Stimulated activated naive B cell treated with anti-CD40 and anti-IgM and Interleukin-4, amounts not matched to agents 10 μg/mL and 1 μg/mL and 100 μg/mL, for 72 hours (primary cell): ENCODE measurements around the gene NFIX.

Experiments used
- ATAC-seq, 2 donors: fragments of 150-1000 bp; cut with Tn5 transposase; replicated peaks; 2 replicates each; pipeline ENCODE4 v1.10.0; 2021; ENCODE audit warnings: moderate library complexity in 1 of 2
- DNase-seq: peaks from one replicate; pipeline ENCODE4 v3.0.0; 2021
- H3K27ac Mint-ChIP-seq: one replicate; pipeline ENCODE4 v1.8.0; 2022; ENCODE audit warnings: mild to moderate bottlenecking, mixed read lengths
- H3K27me3 Mint-ChIP-seq, 2 donors: one replicate each; pipeline ENCODE4 v1.8.0; 2022; ENCODE audit warnings: mixed read lengths in 2 of 2
- H3K36me3 Mint-ChIP-seq, 2 donors: one replicate each; pipeline ENCODE4 v1.8.0; 2022; ENCODE audit warnings: mixed read lengths in 2 of 2, mild to moderate bottlenecking in 1 of 2
- H3K4me1 Mint-ChIP-seq, 2 donors: one replicate each; pipeline ENCODE4 v1.8.0; 2022; ENCODE audit warnings: mixed read lengths in 2 of 2, mild to moderate bottlenecking in 1 of 2
- H3K4me3 Mint-ChIP-seq, 2 donors: one replicate each; pipeline ENCODE4 v1.8.0; 2022; ENCODE audit warnings: mild to moderate bottlenecking in 2 of 2, mixed read lengths in 2 of 2, moderate library complexity in 1 of 2
- H3K9me3 Mint-ChIP-seq, 2 donors: one replicate each; pipeline ENCODE4 v1.8.0; 2022; ENCODE audit warnings: mixed read lengths in 2 of 2, mild to moderate bottlenecking in 1 of 2

NFIX gene

GRCh38 chr19:13093407-13094105 is 98.3 kb downstream of the NFIX start:
- peak; percentile 68 to 74 for ATAC-seq

GRCh38 chr19:13094106-13094504 is 98.8 kb downstream of the NFIX start:
- Mint-ChIP-seq H3K9me3 (no peaks in the 10 kb centered on the region), H3K27me3 (no peaks in the 10 kb centered on the region), H3K4me1 (peaks cover 36 to 47% of the 10 kb centered on the region in 2 donors), H3K36me3 (peaks cover 3 to 6% of the 10 kb centered on the region in 2 donors), H3K27ac (peak overlapping the region; percentile 93), H3K4me3 (peak overlapping the region; percentile 80 to 87)
- ATAC-seq (peak in 1 of 2 donors; percentile 1), DNase-seq (no peak)

More at GRCh38 chr19:13093407-13094105, 98.3 kb downstream of the NFIX start:
- no peaks in the 10 kb centered on the region for H3K27me3 Mint-ChIP-seq
- H3K4me3 Mint-ChIP-seq: peak overlapping the region in 1 of 2 donors; percentile 87
- peaks cover 33 to 42% of the 10 kb centered on the region in 2 donors for H3K4me1 Mint-ChIP-seq
- H3K36me3 Mint-ChIP-seq: peaks cover 2 to 3% of the 10 kb centered on the region in 2 donors
- H3K27ac Mint-ChIP-seq: peak overlapping the region; percentile 47
- H3K9me3 Mint-ChIP-seq: no peaks in the 10 kb centered on the region
- DNase-seq: peak; percentile 74

GRCh38 chr19:13094771-13095392 is 99.6 kb downstream of the NFIX start:
- DNase-seq: peak; percentile 69
- Mint-ChIP-seq H3K4me1 (peaks cover 40 to 55% of the 10 kb centered on the region in 2 donors), H3K27ac (peak overlapping the region; percentile 93), H3K9me3 (no peaks in the 10 kb centered on the region), H3K27me3 (no peaks in the 10 kb centered on the region), H3K36me3 (peaks cover 6 to 11% of the 10 kb centered on the region in 2 donors), H3K4me3 (peak overlapping the region; percentile 80 to 87)
- ATAC-seq: peak; percentile 43 to 52

- ATAC-seq (peak; percentile 17 to 19), DNase-seq (peak; percentile 45)
- Mint-ChIP-seq H3K36me3 (peaks cover 11 to 16% of the 10 kb centered on the region in 2 donors), H3K27me3 (no peaks in the 10 kb centered on the region), H3K4me3 (peak overlapping the region; percentile 80 to 87), H3K9me3 (peaks cover 0 to 4% of the 10 kb centered on the region in 2 donors), H3K4me1 (peaks cover 43 to 60% of the 10 kb centered on the region in 2 donors), H3K27ac (peak overlapping the region; percentile 25)
These were observed 100.1 kb downstream of the NFIX start for GRCh38 chr19:13095393-13095784.

GRCh38 chr19:13095934-13096927 is 101.0 kb downstream of the NFIX start:
- ATAC-seq (no peak), DNase-seq (peak; percentile 35)
- Mint-ChIP-seq H3K27me3 (no peaks in the 10 kb centered on the region), H3K9me3 (peaks cover 0 to 4% of the 10 kb centered on the region in 2 donors), H3K36me3 (peaks cover 13 to 20% of the 10 kb centered on the region in 2 donors), H3K27ac (peak overlapping the region; percentile 90), H3K4me1 (peaks cover 44 to 69% of the 10 kb centered on the region in 2 donors), H3K4me3 (peak overlapping the region; percentile 80 to 87)

GRCh38 chr19:13097033-13097462 is 101.8 kb downstream of the NFIX start:
- Mint-ChIP-seq H3K4me3 (peak overlapping the region; percentile 78 to 87), H3K27ac (peak overlapping the region; percentile 90), H3K36me3 (peaks cover 13 to 26% of the 10 kb centered on the region in 2 donors), H3K9me3 (peaks cover 0 to 4% of the 10 kb centered on the region in 2 donors), H3K4me1 (peaks cover 50 to 77% of the 10 kb centered on the region in 2 donors), H3K27me3 (no peaks in the 10 kb centered on the region)
- ATAC-seq (no peak), DNase-seq (no peak)

- peaks cover 50 to 80% of the 10 kb centered on the region in 2 donors for H3K4me1 Mint-ChIP-seq
- no peaks in the 10 kb centered on the region for H3K27me3 Mint-ChIP-seq
- ATAC-seq (peak; percentile 4 to 5), DNase-seq (no peak)
- H3K36me3 Mint-ChIP-seq: peaks cover 13 to 28% of the 10 kb centered on the region in 2 donors
- H3K27ac Mint-ChIP-seq: peak overlapping the region; percentile 94
- peak overlapping the region; percentile 81 to 87 for H3K4me3 Mint-ChIP-seq
- peaks cover 0 to 4% of the 10 kb centered on the region in 2 donors for H3K9me3 Mint-ChIP-seq
These were observed 102.4 kb downstream of the NFIX start for GRCh38 chr19:13097463-13098258.

- DNase-seq (peak; percentile 30), ATAC-seq (no peak)
- peak overlapping the region; percentile 94 for H3K27ac Mint-ChIP-seq
These were observed 103.2 kb downstream of the NFIX start for GRCh38 chr19:13098277-13099072.

GRCh38 chr19:13099073-13099999 is 104.1 kb downstream of the NFIX start:
- peaks cover 14 to 28% of the 10 kb centered on the region in 2 donors for H3K36me3 Mint-ChIP-seq
- peak overlapping the region; percentile 94 for H3K27ac Mint-ChIP-seq
- ATAC-seq (no peak), DNase-seq (peak; percentile 57)
- H3K9me3 Mint-ChIP-seq: peaks cover 0 to 4% of the 10 kb centered on the region in 2 donors
- H3K27me3 Mint-ChIP-seq: no peaks in the 10 kb centered on the region
- peaks cover 49 to 88% of the 10 kb centered on the region in 2 donors for H3K4me1 Mint-ChIP-seq
- H3K4me3 Mint-ChIP-seq: peak overlapping the region; percentile 92 to 94

More at GRCh38 chr19:13098277-13099072, 103.2 kb downstream of the NFIX start:
- Mint-ChIP-seq H3K36me3 (peaks cover 13 to 28% of the 10 kb centered on the region in 2 donors), H3K9me3 (peaks cover 0 to 4% of the 10 kb centered on the region in 2 donors), H3K4me3 (peak overlapping the region; percentile 84 to 87), H3K4me1 (peaks cover 52 to 86% of the 10 kb centered on the region in 2 donors), H3K27me3 (no peaks in the 10 kb centered on the region)

GRCh38 chr19:13100031-13100588 is 104.8 kb downstream of the NFIX start:
- H3K4me3 Mint-ChIP-seq: peak overlapping the region; percentile 92 to 94
- peak; percentile 68 for DNase-seq

GRCh38 chr19:13100841-13101589 is 105.7 kb downstream of the NFIX start:
- DNase-seq: no peak
- ATAC-seq: no peak
- H3K4me1 Mint-ChIP-seq: peaks cover 46 to 92% of the 10 kb centered on the region in 2 donors
- peaks cover 17 to 38% of the 10 kb centered on the region in 2 donors for H3K36me3 Mint-ChIP-seq
- peak overlapping the region; percentile 92 to 94 for H3K4me3 Mint-ChIP-seq
- peak overlapping the region; percentile 95 for H3K27ac Mint-ChIP-seq
- H3K9me3 Mint-ChIP-seq: peaks cover 0 to 4% of the 10 kb centered on the region in 2 donors
- H3K27me3 Mint-ChIP-seq: no peaks in the 10 kb centered on the region

More at GRCh38 chr19:13100031-13100588, 104.8 kb downstream of the NFIX start:
- H3K4me1 Mint-ChIP-seq: peaks cover 49 to 88% of the 10 kb centered on the region in 2 donors
- H3K36me3 Mint-ChIP-seq: peaks cover 17 to 32% of the 10 kb centered on the region in 2 donors
- peak; percentile 28 to 29 for ATAC-seq
- H3K27ac Mint-ChIP-seq: peak overlapping the region; percentile 94
- H3K9me3 Mint-ChIP-seq: peaks cover 0 to 4% of the 10 kb centered on the region in 2 donors
- H3K27me3 Mint-ChIP-seq: no peaks in the 10 kb centered on the region
